GM12878 (cell line): Measurements from ENCODE around the gene EPHA1. TPM values are rescaled to one million over a fixed set of nuclear protein-coding genes. Genes with fewer than 3 reads are reported as not detected.

Experiments used
- ATAC-seq: fragments of 200-7000 bp; cut with Tn5 transposase; 3 replicates; pipeline ENCODE4 v1.9.1; 2020; ENCODE audit warnings: mild to moderate bottlenecking, moderate library complexity
- BruUV-seq: library from RNA; stranded (reverse); fragments of 400-500 nt; replicated peaks from 2 replicates; lab custom pipeline; 2021; lab: Mats Ljungman, UMichigan
- CTCF ChIA-PET: fragments of 300-600 bp; sonication (Branson Sonifier 250); formaldehyde crosslinking; extraction: SDS; loops from one replicate; lab custom pipeline; 2021; ENCODE audit warnings: inconsistent platforms; lab: Yijun Ruan, JAX
- POLR2A ChIA-PET: fragments of 350-600 bp; formaldehyde crosslinking; extraction: SDS; loops from one replicate; lab custom pipeline; 2021; ENCODE audit warnings: inconsistent platforms; lab: Charles Lee
- RAD21 ChIA-PET: fragments of 300-600 bp; sonication (Branson Sonifier 250); formaldehyde crosslinking; loops from one replicate; lab custom pipeline; 2023; ENCODE audit warnings: antibody characterized with exemption; ENCODE audit not compliant: unreplicated experiment; lab: Charles Lee
- SMC1A ChIA-PET: fragments of 300-600 bp; sonication (Branson Sonifier 250); formaldehyde crosslinking; loops from one replicate; lab custom pipeline; 2023; ENCODE audit not compliant: unreplicated experiment, uncharacterized antibody; lab: Charles Lee
- DNase-seq: peaks from one replicate; pipeline ENCODE4 v3.0.0-alpha.2; 2011; ENCODE audit warnings: low read depth, low spot score
- FAIRE-seq: peaks from 3 replicates; lab custom pipeline; 2011; peaks lifted over from hg19 to GRCh38; lab: Jason Lieb, UNC
- H2AFZ ChIP-seq: 2 replicates; pipeline ENCODE4 v1.6.0; 2011; ENCODE audit warnings: low read depth, low read length, control low read depth; ENCODE audit not compliant: control insufficient read depth
- H3K27ac ChIP-seq: 2 replicates; pipeline ENCODE4 v1.5.1; 2011; ENCODE audit warnings: control low read depth; ENCODE audit not compliant: control insufficient read depth, insufficient read depth
- H3K27me3 ChIP-seq, 2 experiments: replicated peaks in 1 of 2; 2 replicates each; pipeline versions ENCODE4 v1.6.0 to v1.6.1; 2011; ENCODE audit warnings: low read length in 1 of 2; ENCODE audit not compliant: control insufficient read depth in 2 of 2, insufficient read depth in 2 of 2
- H3K36me3 ChIP-seq, 2 experiments: 2 replicates each; pipeline ENCODE4 v1.5.1; 2011; ENCODE audit warnings: low read length in 1 of 2; ENCODE audit not compliant: control insufficient read depth in 2 of 2, insufficient read depth in 2 of 2
- H3K4me1 ChIP-seq: 2 replicates; pipeline ENCODE4 v1.6.1; 2011; ENCODE audit warnings: mild to moderate bottlenecking, low read length, moderate library complexity, mixed read lengths; ENCODE audit not compliant: control insufficient read depth, insufficient read depth
- H3K4me2 ChIP-seq: 2 replicates; pipeline ENCODE4 v1.6.0; 2011; ENCODE audit warnings: control low read depth; ENCODE audit not compliant: control insufficient read depth, insufficient read depth
- H3K4me3 ChIP-seq: fragments of 200-600 bp; sonication (generic); 2 replicates; pipeline ENCODE4 v1.5.1; 2016
- H3K79me2 ChIP-seq: 2 replicates; pipeline ENCODE4 v1.6.0; 2011; ENCODE audit warnings: low read length; ENCODE audit not compliant: control insufficient read depth, insufficient read depth
- H3K9ac ChIP-seq: 2 replicates; pipeline ENCODE4 v1.8.0; 2011; ENCODE audit warnings: low read length, control low read depth, mixed read lengths; ENCODE audit not compliant: control insufficient read depth, insufficient read depth
- H3K9me3 ChIP-seq: replicated peaks from 3 replicates; pipeline ENCODE4 v1.5.1; 2011; ENCODE audit warnings: mild to moderate bottlenecking, low read length; ENCODE audit not compliant: control insufficient read depth, insufficient read depth
- H4K20me1 ChIP-seq: 2 replicates; pipeline ENCODE4 v1.6.0; 2011; ENCODE audit not compliant: control insufficient read depth, insufficient read depth
- HCFC1 ChIP-seq: fragments of 150-350 bp; IDR thresholded peaks from 2 replicates; pipeline ENCODE4 v1.6.1; 2014; ENCODE audit warnings: low read length
- HDGF ChIP-seq: fragments of 450-650 bp; IDR thresholded peaks from 2 replicates; pipeline ENCODE4 v1.6.1; 2016; ENCODE audit warnings: antibody characterized with exemption
- KAT2A ChIP-seq: conservative IDR thresholded peaks from 2 replicates; pipeline ENCODE4 v1.6.1; 2011; ENCODE audit warnings: low read depth, low read length; ENCODE audit not compliant: control insufficient read depth
- POLR2AphosphoS5 ChIP-seq: IDR thresholded peaks from 2 replicates; pipeline ENCODE4 v1.6.1; 2011; ENCODE audit warnings: mild to moderate bottlenecking, low read length, inconsistent platforms
- WGBS: methylation state at CpG from one replicate; pipeline ENCODE4 v1.1.6; 2016; ENCODE audit warnings: low lambda C conversion rate; ENCODE audit not compliant: insufficient replicate concordance, insufficient coverage; ENCODE audit errors: missing lambda C conversion rate; 5-methylcytosine and 5-hydroxymethylcytosine counted together
- in situ Hi-C: fragments of 300-500 bp; cut with MboI; formaldehyde crosslinking; loops from 9 replicates; pipeline ENCODE4 v1.14.3; 2018; ENCODE audit warnings: mixed read lengths
- intact Hi-C: fragments of 100-400 bp; cut with micrococcal nuclease; formaldehyde crosslinking; loops from one replicate; pipeline ENCODE4 v1.14.2; 2022; ENCODE audit not compliant: unreplicated experiment
- polyA plus RNA-seq, 11 experiments: library from polyadenylated mRNA; depleted of rRNA in 4 of 11; unstranded in 6 of 11; stranded (reverse) in 5 of 11; fragments of >200 nt; fragmentation: Nextera tagmentation in 4 of 11; fragmentation: Illumina TruSeq in 1 of 11; extraction: Ambion mirVana in 4 of 11; extraction: Trizol in 1 of 11; gene quantifications; 1 replicate in 1 of 11; 2 replicates in 10 of 11; pipeline versions ENCODE4 v1.2.1 to v1.2.3, GENCODE V29; 2011 to 2016; ENCODE audit warnings: inconsistent platforms in 2 of 11, missing spikeins in 2 of 11, low read depth in 1 of 11
- total RNA-seq, 4 experiments: library from RNA; depleted of rRNA in 3 of 4; stranded (reverse); fragments of >200 nt in 3 of 4; fragmentation: Illumina TruSeq in 1 of 4; extraction: Trizol in 1 of 4; gene quantifications; 2 replicates each; pipeline versions ENCODE4 v1.2.1 to v1.2.3, GENCODE V29; 2013 to 2021
- TF ChIP-seq, protein P1 (sequence below): IDR thresholded peaks from 2 replicates; pipeline ENCODE4 v1.6.1; 2011; ENCODE audit warnings: borderline replicate concordance, low read depth, mild to moderate bottlenecking, moderate library complexity, mixed read lengths, low read length; ENCODE audit not compliant: insufficient read depth; ENCODE audit errors: extremely low read length

EPHA1 gene
- total and polyA plus RNA-seq, 10 of the 15 experiments (the other 5 are each of a cell fraction or from before 2014, with no cell fraction given): 0.11 to 0.35 (median 0.24) TPM; not detected in 6

- H3K36me3 ChIP-seq: peaks cover 7 to 33% of the 10 kb centered on the region in 2 experiments; a peak in 3 of 4 replicates
- in situ Hi-C loops: no loop called here
- POLR2A ChIA-PET: no interaction called here
- no peak for DNase-seq
- no peak overlapping the region for H3K4me3 ChIP-seq
- FAIRE-seq: no peak
- RAD21 ChIA-PET: no interaction called here
- H3K4me1 ChIP-seq: peaks cover 6% of the 10 kb centered on the region
- peaks cover 8% of the 10 kb centered on the region for H3K79me2 ChIP-seq
- H3K27ac ChIP-seq: no peak overlapping the region
- no TSS peak for BruUV-seq
- TF ChIP-seq HDGF: no peak
- no peak for TF ChIP-seq KAT2A
- TF ChIP-seq, protein P1, sequence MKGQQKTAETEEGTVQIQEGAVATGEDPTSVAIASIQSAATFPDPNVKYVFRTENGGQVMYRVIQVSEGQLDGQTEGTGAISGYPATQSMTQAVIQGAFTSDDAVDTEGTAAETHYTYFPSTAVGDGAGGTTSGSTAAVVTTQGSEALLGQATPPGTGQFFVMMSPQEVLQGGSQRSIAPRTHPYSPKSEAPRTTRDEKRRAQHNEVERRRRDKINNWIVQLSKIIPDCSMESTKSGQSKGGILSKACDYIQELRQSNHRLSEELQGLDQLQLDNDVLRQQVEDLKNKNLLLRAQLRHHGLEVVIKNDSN: no peak
- no peak for TF ChIP-seq POLR2AphosphoS5
- no peak for TF ChIP-seq HCFC1
- no peaks in the 10 kb centered on the region for H3K27me3 ChIP-seq
- 95% methylated on average over 9 of the region's 9 CpGs for WGBS
- no peak overlapping the region for H3K9ac ChIP-seq
- CTCF ChIA-PET: interaction anchor here (1.3 kb wide), 1 partner anchor 11 kb away, joined by 4 read pairs; no protein-coding TSS in a partner anchor
- no peak for ATAC-seq
- no peaks in the 10 kb centered on the region; the same call in 1 of the 2 replicates for H4K20me1 ChIP-seq
- intact Hi-C loops: no loop called here
- H2AFZ ChIP-seq: no peak overlapping the region
- SMC1A ChIA-PET: interaction anchor here (0.7 kb wide), 1 partner anchor 11 kb away, joined by 3 read pairs; no protein-coding TSS in a partner anchor
- H3K9me3 ChIP-seq: no peaks in the 10 kb centered on the region
- no peak overlapping the region for H3K4me2 ChIP-seq
These were observed 17.8 kb downstream of the EPHA1 start for GRCh38 chr7:143390773-143391317.
